Measurements from ENCODE around the gene ME2. TPM values are rescaled to one million over a fixed set of nuclear protein-coding genes. Genes with fewer than 3 reads are reported as not detected.

Gene ME2
- total and polyA plus RNA-seq, 2 of the 8 experiments (the other 6 are each of a cell fraction or from before 2014, with no cell fraction given) = 54.7 to 66.9 TPM

DNA sequence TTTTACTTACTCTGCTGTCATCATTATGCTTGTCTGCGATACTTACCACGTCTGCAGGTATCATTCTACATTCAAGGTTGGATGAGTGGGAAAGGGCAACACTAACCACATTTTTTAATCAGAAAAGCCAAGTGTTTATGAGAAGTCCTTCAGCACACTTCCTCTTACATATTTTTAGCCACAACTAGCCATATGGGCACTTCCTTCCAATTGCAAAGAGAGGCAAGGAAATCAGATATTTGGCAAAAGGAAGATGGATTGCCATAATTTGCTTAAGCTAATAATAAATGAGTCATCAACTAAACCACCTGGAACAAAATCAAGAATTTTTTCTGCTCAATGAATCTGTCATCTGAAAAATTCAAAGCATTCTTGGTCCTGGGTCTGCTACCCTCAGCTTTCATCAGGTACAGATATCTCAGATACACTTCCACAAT, 42.4 kb upstream of the ME2 start:
- Histone ChIP-seq H2BK20ac (ENCODE audit: low read length) (no peak overlapping the region), H3K27me3 (replicated peaks in 1 of 4; ENCODE audit: control insufficient read depth in 3 of 4, extremely low read depth in 1 of 4, insufficient read depth in 3 of 4, low read length in 3 of 4) (no peaks in the 10 kb centered on the region), H2BK5ac (ENCODE audit: low read depth, low read length) (no peak overlapping the region), H3K9me3 (ENCODE audit: insufficient read depth in 2 of 2, low read depth in 1 of 2, low read length in 1 of 2) (no peaks in the 10 kb centered on the region), H3K4me1 (replicated peaks in 1 of 4; ENCODE audit: control insufficient read depth in 3 of 4, insufficient read depth in 4 of 4, low read length in 3 of 4) (no peaks in the 10 kb centered on the region), H4K5ac (ENCODE audit: insufficient read length, low read depth, low read length) (no peak overlapping the region), H2AK5ac (ENCODE audit: low read depth, low read length) (no peak overlapping the region), H3K23ac (ENCODE audit: insufficient read length) (no peak overlapping the region), H4K91ac (replicated peaks; ENCODE audit: insufficient read length, low read length) (no peak overlapping the region), H3K4me3 (ENCODE audit: extremely low read depth in 1 of 4, insufficient read depth in 2 of 4, low read depth in 3 of 4, low read length in 4 of 4) (no peak overlapping the region), H3K4ac (replicated peaks; ENCODE audit: insufficient read length, low read depth, low read length) (no peak overlapping the region), H3K79me2 (ENCODE audit: control insufficient read depth in 1 of 2, insufficient read depth in 2 of 2, low read length in 2 of 2) (no peaks in the 10 kb centered on the region), H3K9ac (replicated peaks in 1 of 4; ENCODE audit: extremely low read depth in 1 of 4, low read depth in 3 of 4, low read length in 3 of 4) (no peak overlapping the region), H3K23me2 (ENCODE audit: low read depth, low read length) (no peaks in the 10 kb centered on the region), H2BK120ac (replicated peaks; ENCODE audit: low read depth, low read length) (no peak overlapping the region), H4K8ac (ENCODE audit: extremely low read depth, insufficient read depth, low read length) (no peak overlapping the region), H3K4me2 (ENCODE audit: insufficient read depth in 1 of 2, low read depth in 2 of 2, low read length in 2 of 2) (no peak overlapping the region), H3K56ac (replicated peaks; ENCODE audit: insufficient read length, low read depth, low read length) (no peak overlapping the region), H3K18ac (ENCODE audit: extremely low read depth, low read length) (no peak overlapping the region), H2BK12ac (ENCODE audit: low read depth, low read length) (no peak overlapping the region), H2BK15ac (ENCODE audit: low read length) (no peak overlapping the region), H3K79me1 (ENCODE audit: low read depth, low read length) (no peaks in the 10 kb centered on the region), H3K27ac (ENCODE audit: low read depth, low read length) (no peak overlapping the region), H4K20me1 (replicated peaks in 1 of 2; ENCODE audit: control insufficient read depth in 1 of 2, insufficient read depth in 2 of 2, low read length in 2 of 2) (no peaks in the 10 kb centered on the region), H3K14ac (ENCODE audit: insufficient read length) (no peak overlapping the region), H2AFZ (ENCODE audit: low read length) (no peak overlapping the region), H3K36me3 (ENCODE audit: control insufficient read depth in 2 of 4, insufficient read depth in 4 of 4, low read length in 3 of 4) (no peaks in the 10 kb centered on the region)
- POLR2A ChIA-PET (ENCODE audit: partially characterized antibody) = no interaction called here
- 87% methylated on average over 2 of the region's 2 CpGs; no CpG with 5 or more reads in 1 of the 2 experiments for WGBS, 2 experiments (ENCODE audit: extremely low coverage in 1 of 2, insufficient coverage in 1 of 2, insufficient read length in 1 of 2, insufficient replicate concordance in 2 of 2, low coverage in 1 of 2, low lambda C conversion rate in 2 of 2, missing lambda C conversion rate in 1 of 2)
- no peak for DNase-seq (ENCODE audit: low read depth in 1 of 2, low spot score in 2 of 2)
- CTCF ChIA-PET (ENCODE audit: partially characterized antibody) = interaction anchor here (0.9 to 2.7 kb wide), 2 partner anchors 16 to 191 kb away, joined by 4 to 10 read pairs; partner anchors contain the start of gene MRO
- no peak for FAIRE-seq
- TF ChIP-seq EP300 (IDR thresholded peaks at IDR 0.05; ENCODE audit: borderline replicate concordance in 1 of 2, low read depth in 2 of 2, low read length in 2 of 2) (no peak), SP1 (IDR thresholded peaks at IDR 0.05; ENCODE audit: low read depth, low read length) (no peak), HDAC6 (IDR thresholded peaks at IDR 0.05; ENCODE audit: low read depth, low read length) (no peak), RAD21 (IDR thresholded peaks at IDR 0.05 in 1 of 2, conservative IDR thresholded peaks at IDR 0.05 in 1 of 2; ENCODE audit: low read depth in 2 of 2, low read length in 2 of 2) (no peak), POLR2AphosphoS5 (IDR thresholded peaks at IDR 0.05; ENCODE audit: low read depth, low read length) (no peak), ZNF274 (IDR thresholded peaks at IDR 0.05; ENCODE audit: borderline replicate concordance, extremely low read depth, low read length) (no peak), CREB1 (IDR thresholded peaks at IDR 0.05) (no peak)

Data from H1 (cell line).